HG02571 (cell line): ENCODE measurements around the gene KBTBD7.
"Not testable (repeated sequence)": the region's sequence is repeated elsewhere in the genome, so short reads cannot be mapped to it uniquely, and the experiment has no call there.

Experiments
- ATAC-seq: cut with Tn5 transposase; IDR thresholded peaks from one replicate; pipeline ENCODE4 v1.9.1; 2021; ENCODE audit warnings: mild to moderate bottlenecking, moderate library complexity; ENCODE audit not compliant: unreplicated experiment

The KBTBD7 gene

DNA sequence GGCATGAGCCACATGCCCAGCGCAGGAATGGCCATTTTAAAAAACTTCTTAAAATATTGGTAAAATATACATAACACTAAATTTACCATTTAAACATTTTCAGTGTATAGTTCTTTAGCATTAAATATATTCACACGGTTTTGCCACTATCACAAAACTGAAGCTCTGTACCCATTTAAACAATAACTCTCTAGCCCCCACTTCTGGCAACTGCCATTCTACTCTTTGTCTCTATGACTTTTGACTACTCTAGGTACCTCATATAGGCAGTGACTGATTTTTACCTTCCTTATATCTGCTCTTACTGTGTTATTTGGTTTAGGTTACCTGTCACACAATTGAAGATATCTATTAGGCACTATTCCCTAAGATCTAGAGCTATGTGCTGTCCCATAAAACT is 2.3 kb upstream of the KBTBD7 start:
- ATAC-seq = no peak

DNA sequence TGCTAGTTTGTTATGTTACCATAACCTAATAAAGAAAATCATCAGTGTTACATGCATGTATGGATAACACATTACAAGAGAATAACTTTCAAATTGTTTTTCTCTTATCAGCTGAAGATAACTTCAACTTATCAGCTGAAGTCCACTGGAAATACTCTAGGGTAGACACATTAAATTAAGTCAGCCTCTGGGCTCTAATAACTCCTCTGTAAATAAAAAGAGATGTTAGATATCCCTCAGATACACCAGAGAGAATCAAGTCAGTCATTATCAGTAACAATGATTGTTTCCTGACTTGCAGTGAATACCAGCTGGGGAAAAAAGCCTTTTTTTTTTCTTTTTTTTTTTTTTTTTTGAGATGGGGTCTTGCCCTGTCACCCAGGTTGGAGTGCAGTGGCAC is 1.6 kb upstream of the KBTBD7 start:
- ATAC-seq = no peak

DNA sequence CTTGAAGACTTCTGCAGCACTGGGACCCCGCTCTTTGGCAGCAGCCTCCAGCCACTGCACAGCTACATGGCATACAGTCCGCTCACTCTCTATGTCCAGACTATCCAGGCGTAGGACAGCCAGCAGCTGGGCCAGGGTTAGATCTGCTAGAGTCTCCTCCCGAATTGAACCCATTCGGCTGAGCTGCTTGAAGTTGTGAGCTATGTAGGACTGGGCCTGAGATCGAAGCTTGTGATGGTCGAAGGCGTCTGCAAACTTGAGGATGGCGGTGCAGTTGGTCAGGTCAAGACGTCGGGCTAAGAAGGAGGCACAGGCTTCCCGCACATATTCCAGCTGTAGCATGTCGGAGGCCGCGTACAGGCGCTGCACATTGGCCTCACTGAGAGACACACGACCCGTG is 900 bp downstream of the KBTBD7 start:
- no peak for ATAC-seq

DNA sequence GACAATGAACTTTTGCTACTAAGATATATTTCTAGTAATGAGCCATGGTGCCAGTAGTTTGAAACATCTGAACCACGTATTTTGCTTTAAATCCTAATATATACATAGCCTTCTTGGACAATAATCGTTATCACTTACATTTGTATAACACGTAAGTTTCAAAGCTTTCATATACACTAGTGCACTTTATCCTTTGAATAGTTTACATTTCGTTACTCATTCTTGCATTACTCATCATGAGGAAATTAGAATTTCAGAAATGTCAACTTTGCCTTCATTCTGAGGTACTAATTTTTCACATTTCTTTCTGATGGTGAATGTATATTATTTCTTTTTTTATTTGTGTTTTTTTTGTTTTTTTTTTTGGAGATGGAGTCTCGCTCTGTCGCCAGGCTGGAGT is 5.8 kb downstream of the KBTBD7 start:
- no peak for ATAC-seq

DNA sequence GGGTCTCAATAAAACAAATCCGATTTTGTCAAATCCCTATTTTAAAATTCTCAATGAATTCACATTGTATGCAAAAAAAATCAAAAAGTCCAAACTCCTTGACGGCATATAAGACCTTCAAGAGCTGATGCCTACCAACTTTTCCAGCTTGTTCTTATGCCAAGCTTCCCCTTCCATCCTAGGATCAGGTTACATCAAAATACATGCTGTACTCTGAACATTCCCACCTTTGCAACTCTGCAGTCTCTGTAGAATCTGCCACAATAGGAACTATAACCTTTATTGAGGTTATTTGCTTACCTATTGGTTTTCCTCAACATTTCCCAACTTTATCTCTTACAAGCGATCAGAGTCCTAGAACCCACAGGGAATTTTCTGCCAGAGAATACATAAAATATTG is 7.9 kb downstream of the KBTBD7 start:
- ATAC-seq = no peak

DNA sequence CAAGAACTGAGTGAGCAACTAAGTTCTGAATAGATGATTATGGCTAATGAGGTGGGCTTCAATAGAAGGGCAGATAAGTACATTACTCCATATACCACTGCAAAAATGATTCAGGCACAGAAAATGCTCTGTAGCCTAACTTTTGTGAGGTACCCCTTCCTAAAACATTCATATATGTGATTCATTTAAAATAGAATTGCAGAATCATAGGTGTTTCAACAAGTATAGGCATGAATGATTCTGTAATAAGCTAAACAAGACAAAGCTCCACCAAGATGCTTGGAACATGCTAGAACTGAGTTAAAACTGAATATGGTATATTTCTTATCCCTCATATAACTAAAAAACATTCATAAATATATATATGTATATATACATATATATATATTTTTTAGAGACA is 12.1 kb downstream of the KBTBD7 start:
- ATAC-seq = no peak

DNA sequence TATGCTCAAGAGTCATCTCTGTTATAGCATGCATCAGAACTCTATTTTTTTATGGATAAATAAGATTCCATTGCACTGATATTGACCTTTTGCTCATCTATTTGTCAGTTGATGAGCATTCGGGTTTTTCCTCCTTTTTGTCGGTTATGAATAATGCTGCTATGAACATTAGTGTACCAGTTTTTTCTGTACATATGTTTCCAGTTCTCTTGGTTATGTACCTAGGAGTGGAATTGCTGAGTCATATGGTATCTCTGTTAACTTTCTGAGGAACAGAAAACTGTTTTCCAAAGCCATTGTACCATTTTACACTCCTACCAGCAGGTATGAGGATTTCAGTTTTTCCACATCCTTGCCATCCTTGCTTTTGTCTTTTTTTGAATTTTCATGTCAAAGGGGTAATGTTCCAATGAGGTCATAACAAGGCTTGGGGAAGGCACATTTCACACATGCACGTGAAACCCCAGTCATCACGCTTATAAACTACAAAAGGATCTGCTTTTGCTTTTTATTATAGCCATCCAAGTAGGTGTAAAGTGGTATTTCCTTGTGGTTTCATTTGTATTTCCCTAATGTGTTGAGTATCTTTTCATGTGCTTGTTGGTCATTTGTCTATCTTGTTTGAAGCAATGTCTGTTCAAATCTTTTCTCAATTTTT is 14.6 kb downstream of the KBTBD7 start:
- ATAC-seq = no peak

DNA sequence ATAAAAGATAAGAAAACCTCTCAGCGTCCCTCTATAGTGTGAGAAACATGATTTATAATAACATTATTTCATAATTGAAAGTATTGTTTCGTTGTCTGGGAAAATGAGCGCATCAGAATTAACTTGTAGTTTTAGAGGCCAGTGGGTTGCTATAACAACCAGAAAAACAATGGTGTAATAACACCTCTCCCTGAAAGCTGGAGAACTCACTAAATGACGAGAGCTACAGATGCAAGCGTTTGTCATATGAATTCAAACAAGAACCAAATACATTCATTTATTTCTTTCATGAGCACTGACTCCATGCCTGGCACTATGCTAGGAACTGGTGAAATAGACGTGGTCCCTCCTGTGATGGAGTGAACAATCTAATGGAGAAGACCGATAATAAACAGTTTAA is 16.3 kb downstream of the KBTBD7 start:
- ATAC-seq = no peak

DNA sequence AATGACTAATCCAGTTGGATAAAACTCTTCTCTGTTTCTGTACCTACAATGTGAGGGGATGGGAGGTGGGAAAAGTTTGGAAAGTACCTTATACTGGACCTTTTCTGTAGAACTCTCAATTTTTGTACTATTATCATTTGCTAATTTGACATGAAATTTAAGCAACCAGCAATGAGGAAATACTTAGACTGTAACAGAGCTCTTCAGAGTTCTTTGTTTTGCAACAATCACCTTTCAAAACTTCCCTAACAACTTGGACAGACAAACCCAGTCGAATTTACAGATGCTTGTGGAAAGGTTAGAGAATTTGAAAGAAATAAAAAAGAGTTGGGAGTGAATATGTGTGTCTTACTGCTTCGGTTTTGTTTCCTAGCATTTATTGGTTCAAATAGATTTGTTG is 16.8 kb downstream of the KBTBD7 start:
- no peak for ATAC-seq

DNA sequence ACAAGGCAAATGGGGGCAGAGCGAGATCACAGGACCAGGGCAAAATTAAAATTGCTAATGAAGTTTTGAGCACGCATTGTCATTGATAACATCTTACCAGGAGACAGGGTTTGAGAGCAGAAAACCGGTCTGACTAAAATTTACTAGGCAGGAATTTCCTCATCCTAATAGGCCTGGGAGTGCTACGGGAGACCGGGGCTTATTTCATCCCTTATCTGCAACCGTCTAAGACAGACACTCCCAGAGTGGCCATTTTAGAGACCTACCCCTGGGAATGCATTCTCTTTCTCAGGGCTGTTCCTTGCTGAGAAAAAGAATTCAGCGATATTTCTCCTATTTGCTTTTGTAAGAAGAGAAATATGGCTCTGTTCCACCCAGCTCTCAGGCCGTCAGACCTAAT is 18.8 kb downstream of the KBTBD7 start:
- ATAC-seq = not testable (repeated sequence)

DNA sequence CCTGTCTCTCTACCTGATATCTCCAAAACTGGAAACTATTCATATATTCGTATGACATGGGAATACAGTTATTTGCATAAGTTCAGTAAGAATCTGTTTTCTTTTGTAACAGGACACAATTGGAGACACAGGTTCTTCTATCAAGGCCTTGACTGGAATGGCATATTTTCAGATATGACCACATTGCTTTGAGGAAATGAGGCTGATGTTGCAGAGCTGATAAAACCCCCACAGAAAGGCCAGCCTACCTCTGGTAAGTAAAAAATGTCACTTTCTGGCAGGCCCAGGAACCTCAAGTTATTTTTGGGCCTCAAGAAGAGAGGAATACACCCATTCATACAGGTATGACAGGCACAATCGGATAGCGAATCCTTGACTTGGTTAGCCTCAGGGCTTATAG is 32.2 kb downstream of the KBTBD7 start:
- no peak for ATAC-seq

DNA sequence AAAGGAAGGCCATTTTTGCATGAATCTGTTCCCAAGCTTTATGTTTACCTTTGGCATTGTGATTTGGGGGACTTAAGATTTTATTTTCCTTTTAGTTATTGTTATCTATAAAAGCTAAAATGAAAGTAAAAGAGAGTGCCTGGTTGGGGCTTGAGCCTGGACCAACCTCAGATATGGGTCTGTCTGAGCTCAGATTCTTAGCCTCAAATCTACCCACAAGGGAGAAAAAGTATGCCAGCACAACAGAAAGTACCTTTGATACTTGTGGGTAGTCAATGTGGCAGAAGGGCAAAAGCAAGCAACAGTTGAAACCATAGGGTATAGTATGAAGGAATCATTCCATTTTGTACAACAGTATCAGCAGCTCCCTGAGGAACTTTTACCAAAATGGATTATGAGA is 35.2 kb downstream of the KBTBD7 start:
- no peak for ATAC-seq

DNA sequence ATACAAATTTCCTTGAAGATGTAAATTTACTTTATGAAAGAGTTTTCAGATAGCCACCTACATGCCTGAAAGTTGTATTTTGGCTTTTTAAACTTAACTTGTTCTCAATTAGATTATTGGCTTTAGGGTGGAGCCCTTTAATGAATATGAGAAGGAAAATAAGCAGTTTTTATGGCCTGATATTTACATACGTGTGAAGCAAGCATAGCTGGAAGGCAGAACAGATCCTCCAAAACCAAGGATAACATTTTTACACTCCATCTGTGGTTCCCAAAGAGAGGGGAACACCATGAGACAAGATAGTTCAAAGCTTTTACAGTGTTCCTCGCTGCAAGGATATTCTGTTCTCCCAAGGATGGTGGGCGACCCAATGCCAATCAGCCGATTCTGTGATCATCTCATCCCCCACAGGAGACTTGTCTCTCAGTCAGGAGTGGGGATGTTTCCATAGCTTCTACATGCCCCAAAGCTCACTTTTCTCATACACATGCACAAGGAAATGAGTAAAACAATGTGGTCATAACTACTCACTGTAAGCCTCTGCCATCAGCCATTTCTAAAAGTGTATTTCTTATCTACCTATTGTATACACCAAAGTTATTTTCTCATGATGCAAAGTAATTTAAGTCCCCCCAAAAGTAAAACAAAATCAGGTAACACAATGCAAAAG is 37.2 kb downstream of the KBTBD7 start:
- ATAC-seq = no peak

DNA sequence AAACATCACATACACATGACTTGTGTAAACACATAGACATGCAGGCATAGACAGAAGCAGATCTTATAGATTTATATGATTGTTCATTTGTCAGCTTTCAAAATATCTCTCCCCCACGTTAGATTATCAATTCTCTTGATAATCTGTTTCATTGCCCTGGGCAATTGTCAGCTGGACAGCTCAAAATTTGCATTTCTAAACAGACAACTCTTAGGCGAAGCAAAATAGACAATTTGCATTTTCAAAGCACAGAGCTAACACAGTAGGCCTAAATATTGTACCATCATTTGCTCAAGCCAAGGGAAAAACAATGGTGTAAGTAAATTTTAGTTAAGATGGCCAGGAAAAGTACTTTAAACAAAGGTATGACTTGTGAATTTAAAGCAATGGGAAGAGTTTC is 37.7 kb downstream of the KBTBD7 start:
- no peak for ATAC-seq

DNA sequence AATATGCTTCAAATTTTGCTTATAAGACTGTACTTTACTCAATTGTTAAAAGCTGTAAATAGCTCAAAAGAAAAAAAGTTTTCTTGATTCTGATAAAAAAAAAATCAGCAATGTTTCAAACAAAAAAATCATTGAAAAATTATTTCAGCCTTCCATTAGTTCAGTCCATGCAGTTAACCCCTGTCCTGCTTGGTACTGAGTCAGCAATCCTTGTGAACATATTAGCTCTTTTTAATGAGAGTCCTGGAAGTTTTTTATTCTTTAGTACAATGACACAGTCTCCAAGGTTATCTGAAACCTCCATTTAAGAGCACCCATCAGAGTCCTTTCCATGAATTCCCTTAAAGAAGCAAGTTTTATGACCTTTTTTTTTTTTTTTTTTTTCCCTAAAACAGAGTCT is 40.3 kb downstream of the KBTBD7 start:
- ATAC-seq = no peak

DNA sequence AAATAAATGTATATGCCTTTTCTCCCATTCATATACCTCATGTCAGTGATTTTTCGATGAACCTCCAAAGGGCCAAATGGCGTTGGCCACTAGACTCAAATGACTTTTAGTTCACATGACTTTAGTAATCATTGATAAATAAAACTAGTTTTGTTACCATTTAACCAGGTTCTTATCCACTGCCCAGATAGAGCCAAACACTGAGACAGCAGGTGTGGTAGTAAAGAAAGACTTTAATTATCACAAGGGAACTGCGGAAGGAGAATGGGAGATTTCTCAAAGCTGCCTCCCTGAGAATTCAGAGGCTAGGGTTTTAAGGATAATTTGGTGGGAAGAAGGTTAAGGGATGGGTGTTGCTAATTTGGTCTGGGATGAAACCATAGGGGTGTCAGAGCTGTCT is 42.4 kb downstream of the KBTBD7 start:
- ATAC-seq = no peak

DNA sequence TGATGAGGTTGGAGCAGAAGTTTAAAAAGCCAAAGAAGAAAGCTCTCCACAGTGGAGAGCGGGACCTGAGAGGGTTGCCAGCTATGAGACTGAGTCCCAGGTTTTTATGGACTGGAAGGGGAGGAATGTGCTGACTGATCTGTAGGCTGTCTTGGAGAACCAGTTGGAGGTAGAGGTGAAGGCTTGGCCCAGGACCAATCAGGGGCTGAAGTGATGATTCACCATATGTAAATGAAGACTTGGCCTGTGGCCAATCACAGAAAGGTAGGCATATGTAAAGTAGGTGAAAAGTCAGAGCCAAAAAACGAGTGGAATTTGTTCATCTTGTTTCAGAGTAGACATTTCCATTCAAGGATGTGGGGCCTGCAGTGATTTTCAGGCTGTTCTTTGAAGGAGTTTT is 44.3 kb downstream of the KBTBD7 start:
- ATAC-seq = no peak

DNA sequence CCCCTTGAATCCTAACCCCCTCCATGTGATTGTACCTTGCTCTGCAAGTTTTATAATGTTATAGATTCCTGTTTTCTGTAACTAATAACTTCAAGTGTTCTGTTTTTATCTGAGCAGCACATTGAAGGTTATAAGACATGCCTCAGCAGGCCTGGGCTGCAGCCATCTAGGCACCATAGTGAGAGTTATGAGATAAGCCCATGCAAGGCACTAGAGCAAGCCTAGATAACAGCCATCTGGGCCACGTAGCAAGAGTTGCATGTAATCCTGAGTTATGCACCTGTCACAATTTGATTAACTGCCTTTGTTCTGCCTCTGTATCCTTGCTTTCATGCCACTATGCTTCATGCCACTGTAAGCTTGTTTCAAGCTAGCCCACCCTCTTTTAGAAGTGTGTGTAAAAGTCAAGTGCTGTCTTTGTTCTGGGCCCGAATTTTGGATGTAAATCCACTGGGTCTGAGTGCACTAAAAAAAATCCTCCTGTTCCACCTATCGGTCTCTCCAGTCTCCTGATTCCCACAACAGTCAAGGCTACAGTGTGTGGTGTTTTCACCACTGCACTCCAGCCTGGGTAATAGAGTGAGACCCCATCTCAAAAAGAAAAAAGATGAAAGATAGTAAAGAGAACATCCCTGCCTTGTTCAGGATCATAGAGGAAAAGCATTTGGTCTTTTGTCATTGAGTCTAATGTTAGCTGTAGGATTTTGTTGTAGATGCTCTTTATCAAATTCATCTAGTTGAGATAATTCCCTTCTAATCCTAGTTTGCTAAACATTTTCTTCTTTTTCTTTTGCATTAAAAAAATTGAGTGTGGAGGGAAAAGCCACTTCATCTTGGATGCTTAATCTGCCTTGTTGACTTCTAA is 45.7 kb downstream of the KBTBD7 start:
- no peak for ATAC-seq

DNA sequence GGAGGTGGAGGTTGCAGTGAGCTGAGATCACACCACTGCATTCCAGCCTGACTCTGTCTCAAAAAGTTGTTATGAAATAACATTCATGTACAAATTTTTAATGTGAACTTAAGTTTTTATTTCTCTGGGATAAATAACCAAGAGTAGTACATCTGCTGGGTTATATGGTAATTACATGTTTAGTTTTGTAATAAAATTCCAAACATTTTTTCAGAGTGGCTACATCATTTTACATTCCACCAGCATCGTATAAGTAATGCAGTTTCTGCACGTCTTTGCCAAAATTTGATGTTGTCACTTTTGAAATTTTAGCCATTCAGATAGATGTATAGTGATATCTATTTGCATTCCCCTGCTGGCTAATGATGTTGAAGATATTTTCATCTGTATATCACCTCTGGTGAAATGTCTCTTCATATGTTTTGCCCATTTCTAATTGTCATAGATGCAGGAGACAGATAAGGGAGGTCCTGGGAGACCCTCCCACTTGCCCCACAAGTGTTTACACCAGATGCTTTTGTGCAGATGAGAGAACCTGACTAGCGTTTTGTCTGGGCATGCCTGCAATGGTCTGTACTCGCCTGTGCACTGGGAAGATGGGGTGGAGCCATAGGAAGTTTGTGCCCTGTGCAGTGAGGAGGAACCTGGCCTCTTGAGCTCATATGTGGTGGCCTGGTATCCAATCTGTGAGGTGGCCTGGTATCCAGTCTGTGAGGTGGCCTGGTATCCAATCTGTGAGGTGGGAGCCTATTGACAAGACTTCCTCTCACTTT is 49.0 kb downstream of the KBTBD7 start:
- ATAC-seq = no peak

DNA sequence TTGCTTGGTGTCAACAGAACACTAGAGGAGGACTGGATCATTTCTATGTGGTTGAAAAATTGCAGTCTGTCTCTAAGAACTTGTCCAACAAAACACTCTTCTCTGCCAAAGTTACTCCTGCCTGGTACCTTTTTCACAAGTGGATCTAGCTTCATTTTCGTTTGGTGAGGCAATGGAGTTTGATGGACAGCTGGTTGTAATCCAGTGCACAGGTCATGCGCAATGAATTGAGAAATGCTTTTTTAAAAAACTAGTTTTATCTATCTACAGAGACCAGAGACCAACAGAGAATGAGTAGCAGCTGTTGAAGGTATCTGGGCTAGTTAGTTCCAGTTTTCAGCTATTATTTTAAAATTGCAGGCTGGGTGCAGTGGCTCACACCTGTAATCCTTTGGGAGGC is 49.8 kb downstream of the KBTBD7 start:
- ATAC-seq = no peak
